Karpas-422 (cell line): ENCODE measurements around the gene FUZ. TPM values are rescaled to one million over a fixed set of nuclear protein-coding genes. Genes with fewer than 3 reads are reported as not detected.
A peak's percentile ranks its signal among the peaks of the same experiment; 100 is the strongest.
"Not testable (repeated sequence)": the region's sequence is repeated elsewhere in the genome, so short reads cannot be mapped to it uniquely, and the experiment has no call there.

ENCODE experiments used
- DNase-seq: peaks from one replicate; pipeline ENCODE4 v3.0.0-alpha.2; 2015
- H2AFZ ChIP-seq: fragments of 200-600 bp; sonication (generic); 2 replicates; pipeline ENCODE4 v1.6.1; 2014; ENCODE audit warnings: antibody characterized with exemption, low read length, mixed read lengths
- H3K27ac ChIP-seq: fragments of 200-600 bp; sonication (generic); 2 replicates; pipeline ENCODE4 v1.5.1; 2014; ENCODE audit warnings: mild to moderate bottlenecking, low read length, moderate library complexity
- H3K27me3 ChIP-seq: fragments of 200-600 bp; sonication (generic); 2 replicates; pipeline ENCODE4 v1.6.1; 2014; ENCODE audit warnings: low read length, mixed read lengths
- H3K36me3 ChIP-seq: fragments of 200-600 bp; sonication (generic); 2 replicates; pipeline ENCODE4 v1.6.1; 2014; ENCODE audit warnings: low read length, mixed read lengths; ENCODE audit not compliant: insufficient read depth
- H3K4me1 ChIP-seq: fragments of 200-600 bp; sonication (generic); 2 replicates; pipeline ENCODE4 v1.6.1; 2014; ENCODE audit warnings: mild to moderate bottlenecking, low read length, mixed read lengths
- H3K4me2 ChIP-seq: fragments of 200-600 bp; sonication (generic); 2 replicates; pipeline ENCODE4 v1.6.1; 2014; ENCODE audit warnings: low read length, low read depth, mild to moderate bottlenecking; ENCODE audit not compliant: poor library complexity, severe bottlenecking
- H3K4me3 ChIP-seq: fragments of 200-600 bp; sonication (generic); 2 replicates; pipeline ENCODE4 v1.5.1; 2014; ENCODE audit warnings: mild to moderate bottlenecking, antibody characterized with exemption, low read length, mixed read lengths
- H3K79me2 ChIP-seq: fragments of 200-600 bp; sonication (generic); 2 replicates; pipeline ENCODE4 v1.6.1; 2014; ENCODE audit warnings: mild to moderate bottlenecking, low read length, mixed read lengths
- H3K9ac ChIP-seq: fragments of 200-600 bp; sonication (generic); 2 replicates; pipeline ENCODE4 v1.6.0; 2014; ENCODE audit warnings: low read length
- H3K9me2 ChIP-seq: fragments of 200-600 bp; sonication (generic), shearing (Covaris generic); replicated peaks from 2 replicates; pipeline ENCODE4 v1.6.0; 2014; ENCODE audit warnings: mild to moderate bottlenecking, low read length, moderate library complexity; ENCODE audit not compliant: insufficient read depth
- H3K9me3 ChIP-seq: fragments of 300-700, 200-600 bp; sonication (generic); 2 replicates; pipeline ENCODE4 v1.6.1; 2014; ENCODE audit warnings: low read length, mixed read lengths
- H4K20me1 ChIP-seq: fragments of 200-600 bp; sonication (generic); 2 replicates; pipeline ENCODE4 v1.6.1; 2014; ENCODE audit warnings: mild to moderate bottlenecking, antibody characterized with exemption, low read length, low read depth; ENCODE audit not compliant: insufficient read depth
- total RNA-seq: library from RNA; depleted of rRNA; stranded (reverse); fragments of >200 nt; shearing (Covaris generic); gene quantifications from 2 replicates; pipeline ENCODE4 v1.2.3, GENCODE V29; 2014; ENCODE audit warnings: low replicate concordance

Gene FUZ
- total RNA-seq, 1 experiment from 2014 or later: 15.8 TPM

DNA sequence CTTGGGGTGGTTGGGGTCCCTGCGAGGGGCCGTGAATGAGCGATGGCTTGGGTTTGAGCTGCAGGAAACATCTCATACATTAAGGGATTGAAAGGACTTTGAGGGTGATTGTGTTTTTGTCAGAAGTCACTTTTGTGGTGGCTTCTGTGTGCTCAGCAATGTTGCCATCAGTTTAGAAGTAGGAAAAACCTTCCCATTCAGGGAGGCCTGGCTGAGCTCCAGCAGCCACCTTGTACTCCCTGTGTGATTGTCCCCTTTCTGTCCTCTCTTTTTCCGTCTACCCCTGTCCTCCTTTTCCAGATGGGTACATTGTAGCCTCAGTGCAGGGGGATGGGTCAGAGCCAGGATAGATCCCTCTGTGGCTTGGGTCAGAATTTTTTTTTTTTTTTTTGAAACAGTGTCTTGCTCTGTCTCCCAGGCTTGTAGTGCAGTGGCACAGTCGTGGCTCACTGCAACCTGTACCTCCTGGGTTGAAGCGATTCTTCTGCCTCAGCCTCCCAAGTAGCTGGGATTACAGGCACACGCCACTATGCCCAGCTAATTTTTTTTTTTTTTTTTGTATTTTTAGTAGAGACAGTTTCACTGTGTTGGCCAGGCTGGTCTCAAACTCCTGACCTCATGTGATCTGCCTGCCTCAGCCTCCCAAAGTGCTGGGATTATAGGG lies 6.5 kb upstream of the FUZ start:
- Histone ChIP-seq H3K79me2 (peaks cover 46% of the 10 kb centered on the region), H3K9ac (peak overlapping the region; percentile 85), H3K4me3 (peak overlapping the region; percentile 72; the same call in 1 of the 2 replicates)

DNA sequence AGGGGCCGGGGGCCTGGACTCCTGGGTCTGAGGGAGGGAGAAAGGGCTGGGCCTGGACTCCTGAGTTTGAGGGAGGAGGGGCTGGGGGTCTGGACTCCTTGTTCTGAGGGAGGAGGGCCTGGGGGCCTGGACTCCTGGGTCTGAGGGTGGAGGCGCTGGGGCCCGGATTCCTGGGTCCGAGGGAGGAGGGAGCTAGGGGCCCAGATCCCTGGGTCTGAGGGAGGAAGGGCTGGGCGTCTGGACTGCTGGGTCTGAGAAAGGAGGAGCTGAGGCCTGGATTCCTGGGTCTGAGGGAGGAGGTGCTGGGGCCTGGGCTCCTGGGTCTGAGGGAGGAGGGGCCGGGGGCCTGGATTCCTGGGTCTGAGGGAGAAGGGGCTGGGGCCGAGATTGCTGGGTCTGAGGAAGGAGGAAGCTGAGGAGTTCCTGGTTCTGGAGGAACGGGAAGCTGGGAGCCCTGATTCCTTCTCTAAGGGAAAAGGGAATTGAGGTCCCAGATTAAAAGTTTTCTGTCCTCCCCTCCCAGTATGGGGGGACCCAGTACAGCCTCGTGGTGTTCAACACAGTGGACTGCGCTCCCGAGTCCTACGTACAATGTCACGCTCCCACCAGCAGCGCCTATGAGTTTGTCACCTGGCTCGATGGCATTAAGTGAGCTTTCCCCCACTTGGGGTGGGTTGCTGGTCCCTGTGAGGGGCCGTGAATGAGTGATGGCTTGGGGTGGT lies 5.7 kb upstream of the FUZ start:
- peak overlapping the region; percentile 70; the same call in 1 of the 2 replicates for H2AFZ ChIP-seq

More for the DNA sequence above, 6.5 kb upstream of the FUZ start:
- H3K4me2 ChIP-seq: peak overlapping the region; percentile 77
- H4K20me1 ChIP-seq, H3K9me2 ChIP-seq, DNase-seq, H2AFZ ChIP-seq, H3K9me3 ChIP-seq, H3K27ac ChIP-seq, H3K27me3 ChIP-seq: not testable (repeated sequence)
- peaks cover 15% of the 10 kb centered on the region; the same call in 1 of the 2 replicates for H3K36me3 ChIP-seq
- H3K4me1 ChIP-seq: peaks cover 19% of the 10 kb centered on the region

DNA sequence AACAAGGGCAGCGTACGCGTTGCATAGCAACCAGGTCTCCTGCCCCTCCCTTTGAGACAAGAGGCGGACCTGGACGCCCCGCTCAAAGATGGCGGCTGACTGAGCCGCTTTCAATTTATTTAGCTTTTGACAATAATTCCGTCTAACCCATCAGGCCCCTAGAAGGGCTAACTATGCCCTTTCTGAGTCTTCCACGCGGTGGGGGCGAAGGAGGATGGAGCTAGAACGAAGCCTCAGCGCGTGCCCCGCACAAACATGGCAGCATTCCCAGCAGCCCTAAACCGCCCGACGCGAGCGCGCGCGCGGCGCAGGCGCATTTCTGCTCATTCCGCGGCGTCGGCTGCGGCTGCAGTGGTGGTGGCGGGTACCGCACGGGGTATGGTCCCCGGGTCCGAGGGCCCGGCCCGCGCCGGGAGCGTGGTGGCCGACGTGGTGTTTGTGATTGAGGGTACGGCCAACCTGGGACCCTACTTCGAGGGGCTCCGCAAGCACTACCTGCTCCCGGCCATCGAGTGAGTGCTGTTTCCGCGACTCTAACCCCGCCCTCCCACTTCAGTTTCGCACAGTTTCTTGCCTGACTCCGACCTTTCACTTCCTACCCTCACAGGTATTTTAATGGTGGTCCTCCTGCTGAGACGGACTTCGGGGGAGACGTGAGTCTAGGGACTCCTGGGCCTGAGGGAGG lies 5.0 kb upstream of the FUZ start, which contains the start of gene MED25:
Gene MED25 (plus strand): TSS at position 326 of the 685 bp plus-strand sequence. CDS start 53 bp downstream, at position 379.
- Histone ChIP-seq H3K79me2 (peaks cover 35% of the 10 kb centered on the region), H3K4me3 (peak within 1 kb of the TSS; percentile 72), H3K4me1 (peaks cover 25% of the 10 kb centered on the region), H2AFZ (peak within 1 kb of the TSS; percentile 70), H3K4me2 (peak within 1 kb of the TSS; percentile 77), H4K20me1 (no peaks in the 10 kb centered on the region), H3K9me3 (no peaks in the 10 kb centered on the region), H3K27ac (peak within 1 kb of the TSS; percentile 64), H3K27me3 (no peaks in the 10 kb centered on the region), H3K9me2 (no peaks in the 10 kb centered on the region), H3K36me3 (peaks cover 9% of the 10 kb centered on the region; the same call in 1 of the 2 replicates), H3K9ac (peak within 1 kb of the TSS; percentile 85)
- DNase-seq: peak; percentile 97

More for the DNA sequence above, 5.7 kb upstream of the FUZ start:
- peaks cover 42% of the 10 kb centered on the region for H3K79me2 ChIP-seq
- H3K9ac ChIP-seq: peak overlapping the region; percentile 85
- H3K4me3 ChIP-seq: peak overlapping the region; percentile 72
- peak overlapping the region; percentile 20 for H3K27ac ChIP-seq
- H3K36me3 ChIP-seq: peaks cover 14% of the 10 kb centered on the region; the same call in 1 of the 2 replicates
- H4K20me1 ChIP-seq: no peaks in the 10 kb centered on the region
- no peaks in the 10 kb centered on the region for H3K9me3 ChIP-seq
- H3K4me1 ChIP-seq: peaks cover 26% of the 10 kb centered on the region
- DNase-seq: peak; percentile 58
- H3K4me2 ChIP-seq: peak overlapping the region; percentile 77
- H3K9me2 ChIP-seq: no peaks in the 10 kb centered on the region
- H3K27me3 ChIP-seq: no peaks in the 10 kb centered on the region

DNA sequence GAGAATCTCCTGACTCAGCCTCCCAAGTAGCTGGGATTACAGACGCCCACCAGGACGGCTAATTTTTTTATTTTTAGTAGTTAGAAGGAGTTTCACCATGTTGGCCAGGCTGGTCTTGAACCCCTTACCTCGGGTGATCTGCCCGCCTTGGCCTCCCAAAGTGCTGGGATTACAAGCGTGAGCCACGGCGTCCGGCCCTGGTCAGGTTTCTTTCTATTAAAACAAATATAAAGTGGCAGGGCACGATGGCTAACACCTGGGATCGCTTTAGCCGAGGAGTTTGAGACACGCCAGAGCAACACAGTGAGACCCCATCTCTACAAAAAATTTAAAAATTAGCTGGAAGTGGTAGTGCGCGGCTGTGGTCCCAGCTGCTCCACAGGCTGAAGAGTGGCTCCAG lies 3.5 kb upstream of the FUZ start:
- H3K9ac ChIP-seq: no peak overlapping the region
- peaks cover 7% of the 10 kb centered on the region; the same call in 1 of the 2 replicates for H3K36me3 ChIP-seq
- no peaks in the 10 kb centered on the region for H4K20me1 ChIP-seq
- H3K9me3 ChIP-seq: no peaks in the 10 kb centered on the region
- H2AFZ ChIP-seq: no peak overlapping the region
- H3K27me3 ChIP-seq: no peaks in the 10 kb centered on the region
- peaks cover 31% of the 10 kb centered on the region for H3K4me1 ChIP-seq
- no peak for DNase-seq
- H3K4me2 ChIP-seq: peak overlapping the region; percentile 77
- H3K9me2 ChIP-seq: no peaks in the 10 kb centered on the region
- H3K4me3 ChIP-seq: no peak overlapping the region
- 0 out of 2 replicates have a peak overlapping the region, but pooled peaks have one; percentile 45 for H3K27ac ChIP-seq
- peaks cover 32% of the 10 kb centered on the region for H3K79me2 ChIP-seq

DNA sequence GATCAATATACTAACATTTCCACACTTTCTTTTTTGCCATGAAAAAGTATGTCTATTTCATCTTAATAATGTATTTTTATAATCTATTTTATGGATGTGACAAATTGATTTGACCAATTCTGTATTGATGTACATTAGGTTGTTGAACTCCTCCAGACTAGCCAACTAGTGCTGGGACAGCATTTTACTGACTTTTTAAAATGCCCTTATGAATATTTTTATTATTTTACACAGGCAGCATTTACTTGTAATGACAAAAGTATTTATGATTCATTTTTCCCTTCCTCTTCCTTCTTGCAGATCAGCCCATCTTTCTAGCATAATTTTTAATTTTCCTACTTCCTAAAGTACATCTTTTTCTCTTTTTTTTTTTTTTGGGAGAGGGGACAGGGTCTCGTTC lies 918 bp upstream of the FUZ start:
- Histone ChIP-seq H3K9me3 (no peaks in the 10 kb centered on the region), H3K79me2 (peaks cover 9% of the 10 kb centered on the region), H3K9me2 (no peaks in the 10 kb centered on the region), H3K4me2 (peak overlapping the region; percentile 65), H4K20me1 (no peaks in the 10 kb centered on the region), H3K27me3 (no peaks in the 10 kb centered on the region), H3K4me1 (peaks cover 34% of the 10 kb centered on the region), H3K4me3 (peak overlapping the region; percentile 65; the same call in 1 of the 2 replicates), H3K9ac (no peak overlapping the region), H3K36me3 (no peaks in the 10 kb centered on the region), H3K27ac (0 out of 2 replicates have a peak overlapping the region, but pooled peaks have one; percentile 1), H2AFZ (peak overlapping the region; percentile 52)
- DNase-seq: peak; percentile 52

DNA sequence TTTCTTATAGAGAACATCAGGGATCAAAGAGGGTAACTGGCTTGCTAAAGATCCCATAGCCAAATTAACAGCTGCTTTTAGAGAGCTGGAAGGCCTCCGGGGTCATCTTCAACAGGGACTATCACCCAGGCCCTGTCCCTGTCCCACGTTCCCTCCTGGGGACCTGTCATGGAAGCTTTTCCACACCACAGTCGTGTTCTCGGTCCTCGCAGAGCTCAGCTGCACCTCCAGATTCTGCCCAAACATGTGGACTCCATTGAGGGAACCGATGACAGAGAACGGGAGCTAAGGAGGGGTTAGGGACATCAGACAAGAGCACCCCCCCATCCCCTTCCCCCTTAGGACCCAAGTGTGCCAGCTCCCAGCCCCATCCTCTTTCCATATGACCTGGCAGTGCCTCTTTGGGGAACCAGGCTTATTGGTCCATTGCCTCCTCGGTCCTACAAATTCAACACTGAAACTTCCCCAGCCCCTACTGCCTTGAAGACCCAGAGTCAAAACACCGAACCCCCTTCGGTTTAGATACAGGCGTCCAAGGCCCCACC lies 568 bp downstream of the FUZ start:
- no peaks in the 10 kb centered on the region for H3K9me2 ChIP-seq
- H3K27ac ChIP-seq: no peak overlapping the region
- no peaks in the 10 kb centered on the region for H3K9me3 ChIP-seq
- H3K27me3 ChIP-seq: no peaks in the 10 kb centered on the region
- H3K9ac ChIP-seq: peak overlapping the region; percentile 64
- H3K4me2 ChIP-seq: peak overlapping the region; percentile 65
- H3K36me3 ChIP-seq: no peaks in the 10 kb centered on the region
- H2AFZ ChIP-seq: peak overlapping the region; percentile 52
- H3K79me2 ChIP-seq: no peaks in the 10 kb centered on the region
- H4K20me1 ChIP-seq: no peaks in the 10 kb centered on the region
- peaks cover 40% of the 10 kb centered on the region for H3K4me1 ChIP-seq
- DNase-seq: no peak
- peak overlapping the region; percentile 65 for H3K4me3 ChIP-seq

DNA sequence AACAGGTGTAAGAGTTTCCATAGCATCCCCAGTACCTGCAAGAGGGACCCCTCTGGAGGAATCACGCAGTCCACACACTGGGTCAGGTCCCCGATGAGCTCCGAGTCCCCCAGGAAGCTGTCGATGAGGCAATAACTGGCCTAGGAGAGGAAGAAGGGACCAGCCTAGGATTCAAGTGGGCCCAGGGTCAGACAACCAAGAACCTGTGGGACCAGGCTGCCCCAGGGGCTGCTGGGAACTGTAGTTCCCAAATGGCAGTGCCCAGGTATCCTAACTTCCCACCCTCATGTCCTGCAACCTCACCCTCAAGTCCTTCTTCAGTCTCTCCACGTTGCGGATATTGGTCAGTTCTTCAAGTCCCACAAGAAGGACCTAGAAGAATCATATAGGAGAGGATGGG lies 1.8 kb downstream of the FUZ start:
- no peaks in the 10 kb centered on the region for H3K9me2 ChIP-seq
- H3K9ac ChIP-seq: no peak overlapping the region
- no peak overlapping the region for H3K4me2 ChIP-seq
- H2AFZ ChIP-seq: no peak overlapping the region
- H4K20me1 ChIP-seq: no peaks in the 10 kb centered on the region
- no peak overlapping the region for H3K27ac ChIP-seq
- H3K36me3 ChIP-seq: no peaks in the 10 kb centered on the region
- H3K27me3 ChIP-seq: no peaks in the 10 kb centered on the region
- H3K9me3 ChIP-seq: no peaks in the 10 kb centered on the region
- no peak overlapping the region for H3K4me3 ChIP-seq
- H3K79me2 ChIP-seq: no peaks in the 10 kb centered on the region
- no peak for DNase-seq
- H3K4me1 ChIP-seq: peaks cover 36% of the 10 kb centered on the region
